ENCODE measurements around the gene SNAPIN. TPM values are rescaled to one million over a fixed set of nuclear protein-coding genes. Genes with fewer than 3 reads are reported as not detected.

SNAPIN gene
- total RNA-seq, 1 experiment from 2014 or later = 29.0 TPM

DNA sequence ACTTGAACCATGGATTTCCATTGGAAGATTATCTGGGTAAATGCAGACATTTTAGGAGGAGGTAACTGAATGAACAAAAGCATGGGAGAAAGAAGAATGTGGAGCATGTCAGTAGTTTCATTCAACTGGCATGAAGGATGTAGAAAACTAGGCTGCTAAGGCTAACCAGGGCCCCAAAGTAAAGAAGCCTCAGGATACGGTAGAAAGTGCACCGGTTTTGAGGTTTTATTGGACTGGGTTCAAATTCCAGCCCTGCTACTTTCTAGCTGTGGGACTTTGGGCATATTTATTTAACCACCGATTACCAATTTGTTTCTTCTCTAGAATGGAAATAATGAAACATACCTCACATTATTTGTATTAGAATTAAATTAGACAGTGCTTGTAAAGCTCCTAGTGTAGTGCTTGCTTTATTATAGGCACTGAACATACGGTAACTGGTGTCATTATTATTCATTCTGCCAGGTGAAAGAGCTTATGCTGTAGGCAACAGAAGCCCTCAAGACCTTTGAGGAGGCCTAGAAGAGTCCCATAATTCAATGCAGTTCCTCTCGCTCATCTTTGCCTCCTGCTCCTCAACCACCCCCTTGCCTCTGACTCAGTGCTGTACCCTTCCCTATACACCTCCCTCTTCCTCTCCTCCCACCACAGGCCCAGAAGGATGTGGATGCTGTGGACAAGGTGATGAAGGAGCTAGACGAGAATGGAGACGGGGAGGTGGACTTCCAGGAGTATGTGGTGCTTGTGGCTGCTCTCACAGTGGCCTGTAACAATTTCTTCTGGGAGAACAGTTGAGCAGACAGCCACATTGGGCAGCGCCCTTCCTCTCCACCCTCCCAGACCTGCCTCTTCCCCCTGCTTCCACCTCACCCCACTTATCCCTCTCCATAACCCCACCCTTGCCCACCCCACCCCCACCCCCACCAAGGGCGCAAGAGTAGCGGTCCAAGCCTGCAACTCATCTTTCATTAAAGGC is 27.2 kb upstream of the SNAPIN start:
- Histone ChIP-seq H3K18ac (ENCODE audit: insufficient read length, low read depth, low read length) (no peak overlapping the region), H3K4me1 (ENCODE audit: insufficient read depth, low read length) (no peaks in the 10 kb centered on the region), H2AK5ac (ENCODE audit: insufficient read length, low read length) (no peak overlapping the region), H3K23me2 (ENCODE audit: insufficient read length, low read depth, low read length, poor library complexity, severe bottlenecking) (peaks cover 19% of the 10 kb centered on the region), H3K79me1 (ENCODE audit: insufficient read depth, low read depth, low read length, poor library complexity, severe bottlenecking) (no peaks in the 10 kb centered on the region), H2BK5ac (ENCODE audit: insufficient read length, low read length) (no peak overlapping the region), H3K4me2 (ENCODE audit: insufficient read depth, insufficient read length, low read length) (no peak overlapping the region), H3K79me2 (ENCODE audit: insufficient read depth, low read length) (peaks cover 4% of the 10 kb centered on the region; the same call in 1 of the 2 replicates), H3K27me3 (ENCODE audit: insufficient read depth, low read length) (no peaks in the 10 kb centered on the region), H3K56ac (ENCODE audit: insufficient read length, low read depth, low read length) (no peak overlapping the region), H3K27ac (ENCODE audit: insufficient read length, low read depth, low read length) (no peak overlapping the region), H4K91ac (ENCODE audit: insufficient read length, low read depth, low read length) (no peak overlapping the region), H3K23ac (ENCODE audit: insufficient read length, low read depth, low read length) (no peak overlapping the region), H4K5ac (ENCODE audit: insufficient read length, low read depth, low read length) (no peak overlapping the region), H3K4ac (ENCODE audit: low read depth, low read length) (no peak overlapping the region), H3T11ph (ENCODE audit: low read length) (no peak overlapping the region), H4K20me1 (ENCODE audit: control insufficient read depth, insufficient read depth, insufficient read length) (no peaks in the 10 kb centered on the region), H2AFZ (ENCODE audit: low read length) (no peak overlapping the region), H3K9me3 (ENCODE audit: control insufficient read depth, low read depth, low read length) (no peaks in the 10 kb centered on the region), H3K9ac (ENCODE audit: extremely low read depth, insufficient read length, low read length) (no peak overlapping the region), H2BK120ac (ENCODE audit: low read depth, low read length, poor library complexity, severe bottlenecking) (no peak overlapping the region), H3K14ac (ENCODE audit: insufficient read depth, low read length) (no peak overlapping the region), H2BK12ac (ENCODE audit: insufficient read length, low read depth, low read length) (no peak overlapping the region), H2BK20ac (ENCODE audit: low read depth, low read length, poor library complexity, severe bottlenecking) (no peak overlapping the region), H2BK15ac (ENCODE audit: low read depth, low read length) (no peak overlapping the region), H4K8ac (replicated peaks; ENCODE audit: insufficient read length, low read depth, low read length) (no peak overlapping the region)
- H3K4me1 Mint-ChIP-seq = peaks cover 40 to 45% of the 10 kb centered on the region in 2 experiments
- H3K4me3 Mint-ChIP-seq = no peak overlapping the region
- H3K27me3 Mint-ChIP-seq (ENCODE audit: low read depth) = 0 out of 2 replicates have a peak, but pooled peaks cover under 1% of the 10 kb centered on the region
- no peak for TF ChIP-seq CTCF (conservative IDR thresholded peaks at IDR 0.05)
- peaks cover 0 to 3% of the 10 kb centered on the region in 2 experiments; a peak in 2 of 5 replicates for H3K9me3 Mint-ChIP-seq
- no CpG with 5 or more reads among the region's 10 CpGs for WGBS (ENCODE audit: extremely low coverage, insufficient read length, low lambda C conversion rate)
- H3K27ac Mint-ChIP-seq = no peak overlapping the region
- no peak for DNase-seq
- peaks cover 7 to 23% (median 17%) of the 10 kb centered on the region in 3 experiments for H3K36me3 Mint-ChIP-seq (ENCODE audit: insufficient read depth in 1 of 3, low read depth in 3 of 3)

All from H9 (cell line).